ENCODE measurements around the gene P2RX3. TPM values are rescaled to one million over a fixed set of nuclear protein-coding genes. Genes with fewer than 3 reads are reported as not detected.

P2RX3 gene
- total and polyA plus RNA-seq, 2 of the 8 experiments (the other 6 are each of a cell fraction or from before 2014, with no cell fraction given) = 0.45 to 0.47 TPM

GRCh38 chr11:57376095-57377090 lies 38.2 kb downstream of the P2RX3 start:
- Histone ChIP-seq H3K9ac (replicated peaks in 1 of 4; ENCODE audit: extremely low read depth in 1 of 4, low read depth in 3 of 4, low read length in 3 of 4) (no peak overlapping the region), H4K8ac (ENCODE audit: extremely low read depth, insufficient read depth, low read length) (no peak overlapping the region), H3K79me2 (ENCODE audit: control insufficient read depth in 1 of 2, insufficient read depth in 2 of 2, low read length in 2 of 2) (no peaks in the 10 kb centered on the region), H3K4me2 (ENCODE audit: insufficient read depth in 1 of 2, low read depth in 2 of 2, low read length in 2 of 2) (peak overlapping the region; percentile 10 to 41; a peak in 2 of 4 replicates), H3K9me3 (ENCODE audit: insufficient read depth in 2 of 2, low read depth in 1 of 2, low read length in 1 of 2) (no peaks in the 10 kb centered on the region), H3K27ac (ENCODE audit: low read depth, low read length) (no peak overlapping the region), H2AFZ (ENCODE audit: low read length) (no peak overlapping the region), H3K4me1 (replicated peaks in 1 of 4; ENCODE audit: control insufficient read depth in 3 of 4, insufficient read depth in 4 of 4, low read length in 3 of 4) (no peaks in the 10 kb centered on the region), H2BK120ac (replicated peaks; ENCODE audit: low read depth, low read length) (no peak overlapping the region), H3K23me2 (ENCODE audit: low read depth, low read length) (peaks cover 4% of the 10 kb centered on the region; the same call in 1 of the 2 replicates), H2BK15ac (ENCODE audit: low read length) (no peak overlapping the region), H3K56ac (replicated peaks; ENCODE audit: insufficient read length, low read depth, low read length) (no peak overlapping the region), H3K36me3 (ENCODE audit: control insufficient read depth in 2 of 4, insufficient read depth in 4 of 4, low read length in 3 of 4) (no peaks in the 10 kb centered on the region), H3K4ac (replicated peaks; ENCODE audit: insufficient read length, low read depth, low read length) (no peak overlapping the region), H2BK5ac (ENCODE audit: low read depth, low read length) (no peak overlapping the region), H2BK20ac (ENCODE audit: low read length) (no peak overlapping the region), H3K23ac (ENCODE audit: insufficient read length) (no peak overlapping the region), H4K5ac (ENCODE audit: insufficient read length, low read depth, low read length) (no peak overlapping the region), H3K79me1 (ENCODE audit: low read depth, low read length) (no peaks in the 10 kb centered on the region), H4K20me1 (replicated peaks in 1 of 2; ENCODE audit: control insufficient read depth in 1 of 2, insufficient read depth in 2 of 2, low read length in 2 of 2) (no peaks in the 10 kb centered on the region), H4K91ac (replicated peaks; ENCODE audit: insufficient read length, low read length) (no peak overlapping the region), H3K4me3 (ENCODE audit: extremely low read depth in 1 of 4, insufficient read depth in 2 of 4, low read depth in 3 of 4, low read length in 4 of 4) (peak overlapping the region in 2 of 4 experiments; percentile 5 to 39; a peak in 3 of 8 replicates), H2AK5ac (ENCODE audit: low read depth, low read length) (no peak overlapping the region), H3K14ac (ENCODE audit: insufficient read length) (no peak overlapping the region), H2BK12ac (ENCODE audit: low read depth, low read length) (no peak overlapping the region), H3K27me3 (replicated peaks in 1 of 4; ENCODE audit: control insufficient read depth in 3 of 4, extremely low read depth in 1 of 4, insufficient read depth in 3 of 4, low read length in 3 of 4) (peaks cover 0 to 2% (median 0%) of the 10 kb centered on the region in 4 experiments; a peak in 1 of 7 replicates), H3K18ac (ENCODE audit: extremely low read depth, low read length) (no peak overlapping the region)
- ChIA-PET POLR2A (ENCODE audit: partially characterized antibody) (interaction anchor here (1.2 to 1.6 kb wide), 2 partner anchors 11 to 17 kb away, joined by 4 read pairs; no protein-coding TSS in a partner anchor), CTCF (ENCODE audit: partially characterized antibody) (interaction anchor here (0.7 to 1.4 kb wide), 3 partner anchors 9 to 78 kb away, joined by 3 read pairs; no protein-coding TSS in a partner anchor)
- WGBS, 2 experiments (ENCODE audit: extremely low coverage in 1 of 2, insufficient coverage in 1 of 2, insufficient read length in 1 of 2, insufficient replicate concordance in 2 of 2, low coverage in 1 of 2, low lambda C conversion rate in 2 of 2, missing lambda C conversion rate in 1 of 2) = 75 to 100% methylated on average over 1 to 11 of the region's 26 CpGs
- DNase-seq (ENCODE audit: low read depth in 1 of 2, low spot score in 2 of 2) = no peak
- FAIRE-seq = no peak
- TF ChIP-seq RNF2 (IDR thresholded peaks at IDR 0.05; ENCODE audit: borderline replicate concordance, low read depth, low read length, missing control alignments, poor library complexity, severe bottlenecking) = no peak
- TF ChIP-seq RBBP5 (IDR thresholded peaks at IDR 0.05; ENCODE audit: borderline replicate concordance, low read depth, low read length) = no peak
- no peak for TF ChIP-seq TEAD4 (IDR thresholded peaks at IDR 0.05; ENCODE audit: low read depth, low read length)
- TF ChIP-seq FOSL1 (IDR thresholded peaks at IDR 0.05; ENCODE audit: insufficient read depth, low read depth, low read length) = no peak
- no peak for TF ChIP-seq BRCA1 (IDR thresholded peaks at IDR 0.05; ENCODE audit: low read depth, low read length)
- no peak for TF ChIP-seq POLR2A (IDR thresholded peaks at IDR 0.05; ENCODE audit: control extremely low read depth in 1 of 2, low read depth in 2 of 2, low read length in 2 of 2)
- no peak for TF ChIP-seq SP4 (IDR thresholded peaks at IDR 0.05; ENCODE audit: low read length)
- TF ChIP-seq RFX5 (IDR thresholded peaks at IDR 0.05; ENCODE audit: borderline replicate concordance, low read depth, low read length) = no peak
- TF ChIP-seq TAF1 (IDR thresholded peaks at IDR 0.05; ENCODE audit: low read depth, low read length) = no peak
- no peak for TF ChIP-seq SIN3A (conservative IDR thresholded peaks at IDR 0.05 in 1 of 2, IDR thresholded peaks at IDR 0.05 in 1 of 2; ENCODE audit: low read depth in 1 of 2, low read length in 2 of 2)
- TF ChIP-seq NRF1 (IDR thresholded peaks at IDR 0.05; ENCODE audit: low read depth, low read length) = no peak

Measured in H1 (cell line).